SK-N-MC (cell line): Measurements from ENCODE around the gene LSM8.

Experiments used
- EZH2 ChIP-seq: fragments of 200-600 bp; sonication (generic); IDR thresholded peaks from one replicate; pipeline ENCODE4 v1.6.1; 2017; ENCODE audit warnings: antibody characterized with exemption
- FOXP2 ChIP-seq: optimal IDR thresholded peaks from 2 replicates; pipeline ENCODE3; 2011; ENCODE audit warnings: mild to moderate bottlenecking, moderate library complexity; ENCODE audit not compliant: insufficient read depth; ENCODE audit errors: extremely low read length, control extremely low read depth
- POLR2AphosphoS5 ChIP-seq: IDR thresholded peaks from 2 replicates; pipeline ENCODE4 v1.6.1; 2012; ENCODE audit warnings: mild to moderate bottlenecking, low read depth, low read length, borderline replicate concordance

DNA sequence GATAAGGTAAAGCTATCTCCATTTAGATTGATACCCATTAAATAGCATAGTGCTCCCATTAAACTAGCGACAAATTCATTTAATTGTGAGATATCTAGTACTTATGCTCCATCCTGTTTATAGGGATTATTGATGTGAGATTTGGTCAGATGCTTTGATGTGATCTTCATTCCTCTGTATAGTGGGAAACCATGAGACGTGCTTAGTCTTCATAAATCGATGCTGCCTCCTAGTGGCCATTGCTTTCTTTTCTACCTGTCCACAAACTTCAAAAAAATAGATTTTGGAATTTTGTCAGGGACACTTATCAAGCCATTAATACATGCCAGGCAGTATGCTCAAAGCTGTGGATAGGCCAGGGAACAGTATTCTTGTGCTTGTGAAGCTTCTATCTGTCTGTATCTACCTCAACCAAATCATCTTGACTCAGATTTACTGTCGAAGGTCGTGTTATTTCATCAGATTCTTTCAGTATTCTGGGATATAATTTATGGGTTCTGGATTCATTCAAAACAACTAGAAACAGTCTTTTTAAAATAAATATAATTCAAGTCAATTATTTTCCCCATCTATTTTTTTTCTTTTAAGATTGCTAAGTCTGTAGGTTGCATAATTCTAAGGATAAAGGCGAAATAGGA, 12.0 kb downstream of the LSM8 start:
- no peak; the same call in 1 of the 2 replicates for TF ChIP-seq POLR2AphosphoS5
- no peak for TF ChIP-seq EZH2
- TF ChIP-seq FOXP2, result no peak
